ENCODE measurements around the gene HAP1. TPM values are rescaled to one million over a fixed set of nuclear protein-coding genes. Genes with fewer than 3 reads are reported as not detected.

The HAP1 gene
- total RNA-seq, 1 donor = under 0.01 TPM

- H3K36me3 ChIP-seq (ENCODE audit: insufficient read depth, low read length) = no peaks in the 10 kb centered on the region
- H3K79me2 ChIP-seq (ENCODE audit: insufficient read depth, low read length) = no peaks in the 10 kb centered on the region
- no peak overlapping the region for H3K27ac ChIP-seq (ENCODE audit: low read depth, low read length)
- no peaks in the 10 kb centered on the region for H3K27me3 ChIP-seq (ENCODE audit: insufficient read depth, low read length)
- no peak overlapping the region for H3K4me2 ChIP-seq (ENCODE audit: insufficient read depth, low read length)
- no peak overlapping the region for H2AFZ ChIP-seq (ENCODE audit: low read length)
- peak; percentile 66 for DNase-seq (ENCODE audit: insufficient read length, low spot score, missing footprints)
- H3K4me1 ChIP-seq (ENCODE audit: insufficient read depth, low read length) = no peaks in the 10 kb centered on the region
- H3K4me3 ChIP-seq (ENCODE audit: insufficient read depth, low read length) = no peak overlapping the region
- no peak for TF ChIP-seq CTCF (IDR thresholded peaks at IDR 0.05; ENCODE audit: extremely low read depth, low read depth, low read length)
- no peaks in the 10 kb centered on the region for H3K9me3 ChIP-seq (ENCODE audit: low read depth, low read length)
- peaks cover 1% of the 10 kb centered on the region for H4K20me1 ChIP-seq (ENCODE audit: insufficient read depth, low read length)
Observed at GRCh38 chr17:41768682-41769288, 34.3 kb upstream of the HAP1 start.

GRCh38 chr17:41767324-41768042 lies 33.0 kb upstream of the HAP1 start:
- Histone ChIP-seq H3K27ac (ENCODE audit: low read depth, low read length) (no peak overlapping the region), H3K79me2 (ENCODE audit: insufficient read depth, low read length) (no peaks in the 10 kb centered on the region), H3K4me3 (ENCODE audit: insufficient read depth, low read length) (no peak overlapping the region), H4K20me1 (ENCODE audit: insufficient read depth, low read length) (no peaks in the 10 kb centered on the region), H3K36me3 (ENCODE audit: insufficient read depth, low read length) (no peaks in the 10 kb centered on the region), H3K4me2 (ENCODE audit: insufficient read depth, low read length) (no peak overlapping the region), H3K27me3 (ENCODE audit: insufficient read depth, low read length) (no peaks in the 10 kb centered on the region), H2AFZ (ENCODE audit: low read length) (no peak overlapping the region), H3K4me1 (ENCODE audit: insufficient read depth, low read length) (no peaks in the 10 kb centered on the region), H3K9me3 (ENCODE audit: low read depth, low read length) (no peaks in the 10 kb centered on the region)
- no peak for TF ChIP-seq CTCF (IDR thresholded peaks at IDR 0.05; ENCODE audit: extremely low read depth, low read depth, low read length)
- DNase-seq (ENCODE audit: insufficient read length, low spot score, missing footprints) = peak; percentile 77

- Histone ChIP-seq H3K4me3 (ENCODE audit: insufficient read depth, low read length) (no peak overlapping the region), H3K36me3 (ENCODE audit: insufficient read depth, low read length) (no peaks in the 10 kb centered on the region), H3K79me2 (ENCODE audit: insufficient read depth, low read length) (no peaks in the 10 kb centered on the region), H3K4me2 (ENCODE audit: insufficient read depth, low read length) (no peak overlapping the region), H4K20me1 (ENCODE audit: insufficient read depth, low read length) (no peaks in the 10 kb centered on the region), H2AFZ (ENCODE audit: low read length) (no peak overlapping the region), H3K27me3 (ENCODE audit: insufficient read depth, low read length) (no peaks in the 10 kb centered on the region), H3K27ac (ENCODE audit: low read depth, low read length) (no peak overlapping the region), H3K9me3 (ENCODE audit: low read depth, low read length) (no peaks in the 10 kb centered on the region), H3K4me1 (ENCODE audit: insufficient read depth, low read length) (no peaks in the 10 kb centered on the region)
- TF ChIP-seq CTCF (IDR thresholded peaks at IDR 0.05; ENCODE audit: extremely low read depth, low read depth, low read length) = no peak
- no peak for DNase-seq (ENCODE audit: insufficient read length, low spot score, missing footprints)
Observed at GRCh38 chr17:41766135-41766534, 31.7 kb upstream of the HAP1 start.

GRCh38 chr17:41763327-41763726 lies 28.9 kb upstream of the HAP1 start:
- DNase-seq (ENCODE audit: insufficient read length, low spot score, missing footprints) = peak; percentile 69
- Histone ChIP-seq H3K36me3 (ENCODE audit: insufficient read depth, low read length) (no peaks in the 10 kb centered on the region), H4K20me1 (ENCODE audit: insufficient read depth, low read length) (no peaks in the 10 kb centered on the region), H2AFZ (ENCODE audit: low read length) (no peak overlapping the region), H3K79me2 (ENCODE audit: insufficient read depth, low read length) (no peaks in the 10 kb centered on the region), H3K4me1 (ENCODE audit: insufficient read depth, low read length) (no peaks in the 10 kb centered on the region), H3K9me3 (ENCODE audit: low read depth, low read length) (no peaks in the 10 kb centered on the region), H3K4me2 (ENCODE audit: insufficient read depth, low read length) (no peak overlapping the region), H3K4me3 (ENCODE audit: insufficient read depth, low read length) (no peak overlapping the region), H3K27ac (ENCODE audit: low read depth, low read length) (no peak overlapping the region), H3K27me3 (ENCODE audit: insufficient read depth, low read length) (no peaks in the 10 kb centered on the region)
- TF ChIP-seq CTCF (IDR thresholded peaks at IDR 0.05; ENCODE audit: extremely low read depth, low read depth, low read length) = no peak
